HG03520 (cell line): ENCODE data around the gene METTL23.
A peak's percentile ranks its signal among the peaks of the same experiment; 100 is the strongest.
"Not testable (repeated sequence)": the region's sequence is repeated elsewhere in the genome, so short reads cannot be mapped to it uniquely, and the experiment has no call there.

Experiments
- ATAC-seq: cut with Tn5 transposase; IDR thresholded peaks from one replicate; pipeline ENCODE4 v1.9.1; 2021; ENCODE audit warnings: mild to moderate bottlenecking, moderate library complexity; ENCODE audit not compliant: unreplicated experiment

METTL23 gene

DNA sequence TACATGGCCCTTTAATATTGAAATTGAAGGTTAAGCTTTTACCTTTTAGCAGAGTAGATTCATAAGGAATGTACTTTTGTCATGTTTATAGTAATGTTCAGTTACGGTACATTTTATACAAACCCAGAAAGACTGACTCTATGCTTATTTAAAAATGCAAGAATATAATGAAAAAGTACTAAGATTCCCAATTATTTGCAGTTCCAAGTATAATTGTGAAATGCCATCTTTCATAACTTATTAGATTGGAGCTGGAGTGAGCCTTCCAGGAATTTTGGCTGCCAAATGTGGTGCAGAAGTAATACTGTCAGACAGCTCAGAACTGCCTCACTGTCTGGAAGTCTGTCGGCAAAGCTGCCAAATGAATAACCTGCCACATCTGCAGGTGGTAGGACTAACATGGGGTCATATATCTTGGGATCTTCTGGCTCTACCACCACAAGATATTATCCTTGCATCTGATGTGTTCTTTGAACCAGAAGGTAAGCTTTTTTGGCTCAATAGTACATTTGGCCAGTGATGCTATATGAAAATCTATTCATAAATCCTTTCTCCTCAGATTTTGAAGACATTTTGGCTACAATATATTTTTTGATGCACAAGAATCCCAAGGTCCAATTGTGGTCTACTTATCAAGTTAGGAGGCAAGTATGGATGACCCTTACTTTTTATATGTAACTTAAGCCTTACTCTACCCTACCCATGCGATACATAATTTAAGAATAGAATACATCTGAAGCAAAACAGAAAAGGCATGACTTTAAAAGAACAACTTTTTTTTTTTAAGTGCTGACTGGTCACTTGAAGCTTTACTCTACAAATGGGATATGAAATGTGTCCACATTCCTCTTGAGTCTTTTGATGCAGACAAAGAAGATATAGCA, 6.3 kb downstream of the METTL23 start:
- no peak for ATAC-seq

DNA sequence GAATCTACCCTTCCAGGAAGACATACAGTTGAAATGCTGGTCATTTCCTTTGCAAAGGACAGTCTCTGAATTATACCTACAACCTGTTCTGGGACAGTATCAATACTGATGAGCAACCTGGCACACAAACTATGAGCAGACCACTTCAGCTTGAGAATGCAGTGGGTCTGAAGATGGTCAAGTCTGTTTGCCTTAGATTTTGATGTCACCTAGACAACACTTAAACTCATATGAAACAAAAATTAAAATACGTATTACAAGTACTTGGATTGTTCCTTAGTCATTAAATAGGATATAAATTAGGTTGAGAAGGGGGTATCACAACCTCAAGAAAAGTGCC, 6.9 kb downstream of the METTL23 start:
- ATAC-seq, result no peak

DNA sequence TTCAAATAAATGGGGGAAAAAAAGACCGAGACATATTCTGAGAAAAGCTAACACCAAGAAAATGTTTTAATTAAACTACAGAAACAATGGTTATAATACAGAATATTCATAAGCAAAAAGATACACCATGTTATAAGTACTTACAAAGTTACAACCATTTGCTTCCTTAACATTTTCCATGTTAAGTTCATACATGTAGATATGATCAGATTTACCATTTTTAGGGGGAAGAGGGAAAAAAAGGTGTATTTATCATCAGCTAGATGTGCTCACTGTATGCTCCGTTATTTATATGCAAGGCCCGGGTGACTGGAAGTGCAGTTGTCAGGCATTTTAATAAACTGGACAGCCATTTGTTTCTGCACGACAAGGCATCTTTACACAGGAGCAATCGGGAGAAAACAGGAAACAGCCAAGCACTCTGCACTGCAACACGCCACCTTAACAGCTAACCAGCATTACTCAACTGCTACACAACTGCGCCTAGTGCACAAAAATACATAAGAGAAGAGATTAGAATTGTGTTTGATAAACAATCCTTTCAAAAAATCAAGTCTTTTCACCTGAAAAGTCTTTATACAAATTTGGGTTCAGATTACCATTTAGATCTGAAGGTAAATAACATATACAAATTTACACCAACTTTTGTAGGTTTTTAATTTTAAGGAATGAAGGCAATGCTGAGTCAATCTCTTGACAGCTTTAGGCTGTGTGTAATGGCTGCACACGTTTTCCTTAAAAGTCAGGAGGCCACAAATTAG, 7.6 kb downstream of the METTL23 start:
- no peak for ATAC-seq

DNA sequence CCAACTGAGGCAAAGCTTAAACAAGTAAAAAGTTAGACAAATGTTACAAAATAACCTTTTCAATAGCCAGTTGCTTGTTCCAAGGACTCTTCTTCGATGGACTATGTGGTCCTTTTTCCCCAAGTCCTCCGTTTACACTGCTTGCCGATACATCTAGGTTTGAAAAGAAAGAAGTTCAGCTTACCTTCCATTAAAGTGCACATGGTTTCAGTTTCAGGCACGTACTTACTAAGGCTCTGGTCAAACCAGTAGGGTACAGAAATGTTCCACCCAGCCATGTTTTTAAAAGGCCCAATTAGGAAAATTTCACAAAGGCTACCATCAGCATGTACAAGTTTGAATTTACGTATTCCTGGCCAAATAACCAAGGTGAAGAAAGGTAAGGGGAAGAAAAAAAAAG, 8.4 kb downstream of the METTL23 start:
- ATAC-seq, result no peak

DNA sequence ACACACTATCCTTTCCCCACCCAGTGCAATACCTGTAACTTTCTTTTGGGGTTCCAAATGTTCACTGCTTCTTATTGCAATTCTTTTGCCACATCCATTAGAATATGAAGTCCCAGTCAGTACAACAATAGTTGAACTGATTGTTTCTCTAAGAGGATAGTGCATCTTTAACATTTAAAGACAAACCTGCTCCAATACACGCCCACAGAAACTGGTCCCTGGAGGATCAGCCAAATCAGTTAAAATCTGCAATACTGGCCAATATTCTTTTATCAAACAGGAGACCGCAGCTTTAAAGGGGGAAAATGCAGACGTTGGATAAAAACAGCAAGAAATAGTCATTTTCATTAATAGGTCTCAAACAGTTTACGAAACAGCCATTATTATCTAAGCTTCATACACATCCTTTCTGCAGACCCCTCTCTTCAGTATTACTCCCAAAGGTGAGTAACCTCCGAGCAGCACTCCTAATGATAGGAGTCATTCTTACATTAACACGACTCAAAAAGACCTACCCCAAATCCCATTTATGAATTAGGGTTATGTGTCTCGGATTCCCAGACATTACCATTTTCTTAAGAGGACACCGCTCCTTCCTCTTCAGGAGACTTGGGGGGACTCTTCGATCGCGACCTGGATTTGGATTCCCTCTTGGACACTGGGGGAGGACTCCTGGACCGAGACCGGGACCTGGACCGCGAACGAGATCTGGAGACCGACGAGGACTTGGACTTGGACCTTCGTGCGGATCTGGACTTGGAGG, 9.1 kb downstream of the METTL23 start:
- ATAC-seq, result no peak

DNA sequence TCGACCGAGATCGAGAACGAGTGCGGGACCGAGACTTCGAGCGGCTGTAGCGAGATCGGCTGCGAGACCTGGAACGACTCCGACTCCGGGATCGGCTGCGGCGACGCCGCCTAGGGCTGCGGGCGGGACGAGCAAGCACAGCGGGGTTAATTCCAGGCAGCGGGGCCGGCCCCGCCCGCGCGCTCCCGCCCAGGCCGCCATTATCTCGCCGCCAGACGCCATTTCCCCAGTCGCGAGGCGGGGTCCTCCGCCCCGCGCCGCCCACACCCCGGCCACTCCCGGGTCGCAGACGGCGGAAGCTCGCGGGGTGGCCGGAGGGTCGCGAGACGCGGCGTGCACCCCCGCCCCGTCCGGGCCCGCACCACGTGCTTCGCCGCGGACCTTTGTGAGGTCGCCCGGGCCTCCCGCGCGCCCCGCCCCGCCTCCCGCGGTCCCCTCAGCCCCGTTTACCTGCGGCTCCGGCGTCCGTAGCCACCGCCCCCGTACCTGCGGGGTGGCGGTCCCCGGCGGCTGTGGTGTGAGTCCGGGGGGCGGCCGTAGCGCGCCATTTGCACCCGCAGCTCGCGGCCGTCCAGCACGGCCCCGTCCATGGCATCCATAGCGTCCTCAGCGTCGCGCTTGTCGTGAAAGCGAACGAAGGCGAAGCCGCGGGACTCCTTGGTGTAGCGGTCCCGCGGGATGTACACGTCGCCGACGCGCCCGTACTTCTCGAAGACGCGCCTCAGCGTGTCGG, 9.9 kb downstream of the METTL23 start:
- ATAC-seq, result peak; percentile 10

DNA sequence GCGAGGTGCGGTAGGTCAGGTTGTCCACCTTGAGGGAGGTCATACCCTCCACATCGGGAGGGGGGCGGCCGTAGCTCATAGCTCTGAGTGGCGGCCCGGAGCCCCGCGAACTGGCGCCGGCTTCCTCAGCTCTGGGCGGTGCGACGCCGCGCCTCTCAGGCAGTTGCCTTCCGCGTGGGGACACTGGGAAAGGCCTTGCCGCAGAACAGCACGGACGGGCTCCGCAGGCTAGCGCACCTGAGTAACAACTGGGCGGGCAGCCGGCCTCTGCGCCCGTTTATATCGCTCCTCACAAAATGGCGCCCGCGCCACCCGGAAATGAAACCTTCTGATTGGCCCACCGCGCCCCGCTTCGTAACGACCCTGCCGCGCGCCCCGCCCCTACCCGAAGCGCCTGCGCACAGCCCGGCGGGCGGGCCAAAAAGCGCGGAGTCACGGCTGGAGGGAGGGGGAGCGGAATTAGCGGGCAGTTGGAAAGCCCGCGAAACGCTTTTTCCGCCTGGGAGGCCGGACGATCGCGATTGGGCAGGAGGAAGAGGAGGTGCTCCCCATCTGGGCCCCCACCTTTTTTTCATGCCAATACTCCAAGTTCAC, 10.5 kb downstream of the METTL23 start, which contains the start of gene SRSF2:
Gene SRSF2, minus strand, starts transcription at position 250 of the 594 bp plus-strand sequence. Its CDS starts 171 bp downstream, at position 79.
- peak; percentile 54 for ATAC-seq

DNA sequence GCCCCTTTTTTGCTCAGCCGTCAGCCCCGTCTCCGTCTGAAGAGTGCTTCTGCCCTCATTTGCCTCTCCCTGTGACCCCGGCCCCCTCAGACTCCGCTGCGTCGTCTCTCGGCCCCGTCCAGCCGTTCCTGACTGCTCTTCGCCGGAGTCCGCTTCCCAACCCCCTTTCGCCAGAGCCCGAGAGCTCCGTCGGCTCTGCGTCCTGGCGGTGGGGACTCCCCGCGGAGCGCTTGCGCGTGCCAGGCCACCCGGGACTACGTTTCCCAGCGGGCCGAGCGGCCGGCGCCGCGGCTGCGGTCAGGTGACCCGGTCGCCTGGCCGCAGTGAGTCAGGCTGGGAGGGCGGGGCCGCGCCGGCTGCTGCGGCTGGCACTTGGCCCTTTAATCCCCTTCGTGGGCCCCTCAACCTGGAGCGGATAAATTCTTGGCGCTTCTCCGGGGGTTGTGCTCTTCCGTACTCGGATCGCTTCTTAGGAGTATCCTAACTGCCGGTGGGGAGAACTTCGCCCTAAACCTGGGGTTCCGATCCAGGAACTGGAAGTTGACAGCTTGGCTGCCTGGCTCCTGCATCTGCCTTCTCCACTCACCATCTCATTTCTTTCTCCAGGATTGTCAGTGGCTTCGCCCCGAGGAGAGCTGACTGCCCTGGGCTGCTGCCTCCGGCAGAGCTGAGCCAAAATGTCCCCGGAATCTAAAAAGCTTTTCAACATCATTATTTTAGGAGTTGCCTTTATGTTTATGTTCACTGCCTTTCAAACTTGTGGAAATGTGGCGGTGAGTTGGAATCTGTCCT, 11.2 kb downstream of the METTL23 start, which contains the start of gene MFSD11:
Gene MFSD11, plus strand, starts transcription at position 444 of the 792 bp plus-strand sequence. Its CDS starts 234 bp downstream, at position 678.
- ATAC-seq, result peak; percentile 49

DNA sequence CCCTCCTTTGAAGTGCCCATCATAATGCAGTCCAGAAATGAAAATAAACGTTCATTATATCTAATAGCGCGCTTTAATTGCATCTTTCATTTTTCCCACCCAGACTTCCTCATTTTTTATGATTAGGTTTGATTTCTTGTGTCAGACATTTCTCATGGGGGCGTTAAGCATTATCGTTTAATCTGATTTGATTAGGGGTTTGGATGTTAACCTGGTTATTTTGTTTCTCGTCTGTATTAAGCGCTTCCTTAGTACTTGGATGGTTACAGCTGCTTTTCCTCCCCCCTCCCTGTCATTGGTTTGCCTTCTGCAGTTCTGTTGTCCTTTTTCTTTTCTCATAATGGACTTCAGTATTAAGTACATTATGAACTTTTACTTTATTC, 11.8 kb downstream of the METTL23 start:
- no peak for ATAC-seq

DNA sequence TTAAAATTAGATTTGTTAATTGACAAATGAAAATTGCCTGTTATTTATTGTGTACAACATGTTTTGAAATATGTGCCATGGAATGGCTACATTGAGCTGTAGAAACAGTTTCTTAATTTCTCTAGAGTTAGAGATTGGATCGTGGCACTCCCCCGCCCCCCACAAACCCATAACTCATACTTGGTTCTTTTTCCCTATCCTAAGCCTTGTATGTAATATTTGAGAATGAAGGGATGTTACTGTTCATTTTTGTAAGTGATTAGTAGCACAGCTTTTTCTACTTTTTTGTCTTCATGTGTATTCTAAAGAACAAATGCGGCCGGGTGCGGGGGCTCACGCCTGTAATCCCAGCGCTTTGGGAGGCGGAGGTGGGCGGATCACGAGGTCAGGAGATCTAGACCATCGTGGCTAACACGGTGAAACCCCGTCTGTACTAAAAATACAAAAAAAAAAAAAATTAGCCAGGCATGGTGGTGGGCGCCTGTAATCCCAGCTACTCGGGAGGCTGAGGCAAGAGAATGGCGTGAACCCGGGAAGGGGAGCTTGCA, 13.0 kb downstream of the METTL23 start:
- not testable (repeated sequence) for ATAC-seq

DNA sequence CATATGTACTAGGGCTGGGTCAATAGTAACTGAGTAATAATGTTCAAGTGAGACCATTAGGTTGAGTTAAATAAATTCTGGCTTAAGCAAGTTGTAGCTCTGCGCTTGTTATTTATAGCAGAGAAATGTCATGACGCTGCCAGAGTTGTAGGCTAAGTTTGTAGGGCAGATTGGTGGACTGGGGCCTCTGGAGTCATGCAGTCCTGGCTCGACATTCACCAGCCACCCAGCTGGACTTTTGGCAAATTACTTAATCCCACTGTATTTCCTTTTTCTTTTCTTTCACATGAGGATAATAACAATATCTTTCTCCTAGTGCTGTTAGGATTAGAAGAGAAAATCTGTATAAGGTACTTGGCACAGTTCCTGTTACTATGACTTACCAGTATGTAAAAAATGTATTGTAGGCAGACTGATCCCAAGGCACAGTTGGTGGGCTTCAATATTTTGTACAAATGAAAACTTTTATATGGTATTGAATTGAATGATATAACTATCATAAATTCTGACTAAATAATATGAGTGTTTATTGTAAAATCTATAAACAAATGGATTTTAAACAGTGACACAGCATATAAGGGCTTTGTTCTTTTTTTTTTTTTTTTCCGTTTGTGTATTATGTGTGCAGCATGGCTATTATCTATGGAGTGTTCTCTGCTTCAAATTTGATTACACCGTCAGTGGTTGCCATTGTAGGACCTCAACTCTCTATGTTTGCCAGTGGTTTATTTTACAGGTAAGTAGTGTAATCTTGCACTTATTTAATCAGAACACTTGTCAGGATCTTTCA, 13.9 kb downstream of the METTL23 start:
- no peak for ATAC-seq

DNA sequence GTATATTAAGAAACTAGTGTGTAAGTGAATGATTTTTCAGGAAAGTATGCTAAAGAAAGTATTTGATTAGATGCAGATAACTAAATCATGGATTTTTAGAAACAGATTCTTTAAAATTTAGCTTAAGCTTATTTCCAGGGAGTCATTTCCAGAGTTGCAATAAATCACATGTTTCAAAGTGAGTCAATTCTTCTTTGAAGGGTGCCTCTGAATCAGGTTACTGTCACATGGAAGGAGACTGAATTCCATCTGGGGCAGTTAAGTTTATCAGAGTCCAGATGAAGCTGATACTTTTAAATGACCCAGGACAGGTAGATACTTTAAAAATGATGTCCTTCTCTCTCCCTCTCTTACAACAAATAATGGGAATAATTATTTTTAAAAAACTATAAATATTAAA, 16.3 kb downstream of the METTL23 start:
- ATAC-seq, result no peak

DNA sequence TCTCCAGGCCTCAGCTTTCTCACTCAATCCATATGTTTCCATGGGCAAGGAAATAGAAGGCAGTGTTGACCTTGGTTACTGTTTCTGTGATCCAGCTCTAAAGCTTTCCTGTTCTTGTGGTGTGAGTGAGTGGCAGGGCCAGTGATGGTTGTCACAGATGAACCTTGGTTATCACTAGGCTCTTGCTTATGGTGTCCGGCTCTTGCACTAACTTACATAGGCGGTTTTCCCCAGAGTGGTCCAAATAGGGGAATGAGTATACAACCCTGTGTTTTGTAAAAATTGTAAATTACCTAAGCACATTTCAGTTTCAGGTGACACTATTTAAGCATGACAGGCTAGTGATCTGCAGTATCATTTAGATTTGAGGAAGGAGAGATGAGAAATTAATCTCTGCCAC, 18.1 kb downstream of the METTL23 start:
- ATAC-seq, result no peak

DNA sequence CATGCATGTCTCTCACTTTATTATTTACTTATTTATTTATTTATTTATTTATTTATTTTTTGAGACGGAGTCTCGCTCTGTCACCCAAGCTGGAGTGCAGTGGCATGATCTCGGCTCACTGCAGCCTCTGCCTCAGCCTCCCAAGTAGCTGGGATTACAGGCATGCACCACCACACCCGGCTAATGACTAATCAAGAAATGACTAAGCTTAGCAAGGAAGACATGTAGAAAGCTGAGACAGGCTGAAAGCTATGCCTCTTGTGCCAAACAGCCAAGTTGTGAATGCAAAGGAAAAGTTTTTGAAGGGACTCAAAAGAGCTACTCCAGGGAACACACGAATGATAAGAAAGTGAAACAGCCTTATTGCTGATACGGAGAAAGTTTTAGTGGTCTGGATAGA, 19.1 kb downstream of the METTL23 start:
- ATAC-seq, result not testable (repeated sequence)

DNA sequence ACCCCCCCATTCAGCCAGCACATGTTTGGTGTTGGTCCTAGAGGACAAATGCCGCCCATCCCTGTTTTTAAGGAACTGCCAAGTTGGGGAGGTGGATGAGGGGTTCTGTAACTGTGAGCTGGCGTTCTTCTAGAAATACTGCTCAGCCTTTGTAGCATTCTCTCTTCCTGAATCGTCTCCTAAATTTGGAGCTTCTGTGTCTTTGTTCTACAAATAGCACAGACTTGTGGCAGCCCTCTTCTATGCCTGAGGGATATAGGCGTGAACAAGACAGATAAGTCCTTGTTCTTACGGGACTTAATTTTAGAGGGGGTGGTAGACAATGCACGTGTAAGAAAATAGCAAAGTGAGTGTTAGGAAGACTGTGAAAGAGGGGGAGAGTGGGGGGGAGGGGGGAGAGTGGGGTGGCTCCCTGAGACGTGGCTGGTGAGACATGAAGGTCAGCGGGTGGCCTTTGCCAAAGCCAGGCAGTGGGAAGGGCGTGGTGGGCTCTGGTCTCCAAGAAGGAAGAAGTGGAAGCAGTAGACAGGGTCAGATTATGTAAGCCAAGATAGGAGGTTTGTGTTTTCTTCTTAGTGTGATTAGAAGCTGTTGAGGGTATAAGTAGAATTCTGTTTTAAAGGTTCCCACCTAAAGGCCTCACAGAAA, 21.2 kb downstream of the METTL23 start:
- ATAC-seq, result no peak

DNA sequence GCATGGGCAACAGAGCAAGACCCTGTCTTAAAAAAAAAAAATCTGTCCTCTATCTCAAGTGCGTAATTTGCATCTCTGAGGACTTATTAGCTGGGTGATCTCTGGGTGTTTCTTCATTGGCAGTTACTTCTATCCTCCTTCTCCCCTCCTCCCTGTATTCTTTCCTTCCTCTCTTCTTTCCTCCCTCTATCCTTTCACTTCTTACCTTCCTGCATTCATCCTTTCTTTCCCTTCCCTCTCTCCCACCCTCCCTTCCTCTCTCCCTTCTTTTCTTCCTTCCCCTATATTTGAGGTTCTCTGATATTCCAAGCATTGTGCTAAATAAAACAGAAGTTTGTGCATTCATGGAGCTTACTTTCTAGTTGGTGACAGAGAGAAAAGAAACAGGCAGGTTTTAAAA, 22.0 kb downstream of the METTL23 start:
- no peak for ATAC-seq

DNA sequence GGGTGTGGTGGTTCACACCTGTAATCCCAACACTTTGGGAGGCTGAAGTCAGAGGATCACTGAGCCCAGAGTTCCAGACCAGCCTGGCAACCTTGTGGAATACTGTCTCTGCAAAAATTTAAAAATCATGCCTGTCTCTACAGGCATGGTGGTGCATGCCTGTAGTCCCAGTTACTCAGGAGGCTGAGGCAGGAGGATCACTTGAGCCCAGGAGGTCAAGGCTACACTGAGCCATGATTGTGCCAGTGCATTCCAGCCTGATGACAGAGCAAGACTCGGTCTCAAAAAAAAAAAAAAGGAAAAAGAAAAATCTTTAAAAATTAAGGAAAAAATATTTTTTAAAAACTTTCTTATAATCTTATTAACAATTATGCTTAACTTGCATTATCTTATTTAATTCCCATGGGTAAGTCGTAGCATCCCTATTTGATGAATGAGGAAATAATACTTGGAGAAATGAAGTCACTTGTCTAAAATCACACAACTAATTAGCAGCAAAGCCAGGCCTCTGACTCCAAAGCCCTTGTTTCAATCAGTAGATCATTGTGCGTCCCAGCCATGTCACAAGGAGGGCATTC, 24.9 kb downstream of the METTL23 start:
- ATAC-seq, result no peak
